Neural progenitor cell (in vitro differentiated cells): Measurements from ENCODE around the gene KSR1. TPM values are rescaled to one million over a fixed set of nuclear protein-coding genes. Genes with fewer than 3 reads are reported as not detected.
"Not testable (repeated sequence)": the region's sequence is repeated elsewhere in the genome, so short reads cannot be mapped to it uniquely, and the experiment has no call there.

Experiments
- DNase-seq: peaks from one replicate; pipeline ENCODE4 v3.0.0-alpha.2; 2016; ENCODE audit warnings: low spot score
- H2AFZ ChIP-seq: fragments of 200-600 bp; sonication (generic); replicated peaks from 2 replicates; pipeline ENCODE4 v1.6.1; 2016; ENCODE audit warnings: antibody characterized with exemption
- H3F3A ChIP-seq: fragments of 200-600 bp; sonication (generic); 2 replicates; pipeline ENCODE4 v1.6.1; 2016; ENCODE audit warnings: antibody characterized with exemption, low read depth
- H3K27ac ChIP-seq: fragments of 200-600 bp; sonication (generic); 2 replicates; pipeline ENCODE4 v1.5.1; 2016; ENCODE audit warnings: mild to moderate bottlenecking
- H3K27me3 ChIP-seq: fragments of 200-600 bp; sonication (generic); 2 replicates; pipeline ENCODE4 v1.6.1; 2016; ENCODE audit warnings: mild to moderate bottlenecking, moderate library complexity
- H3K36me3 ChIP-seq: fragments of 200-600 bp; sonication (generic); 2 replicates; pipeline ENCODE4 v1.5.1; 2016
- H3K4me1 ChIP-seq: fragments of 200-600 bp; sonication (generic); 2 replicates; pipeline ENCODE4 v1.6.1; 2016; ENCODE audit warnings: mixed run types
- H3K4me2 ChIP-seq: fragments of 200-600 bp; sonication (generic); 2 replicates; pipeline ENCODE4 v1.6.1; 2016
- H3K4me3 ChIP-seq: fragments of 200-600 bp; sonication (generic); 2 replicates; pipeline ENCODE4 v1.5.1; 2016
- H3K79me2 ChIP-seq: fragments of 200-600 bp; sonication (generic); 2 replicates; pipeline ENCODE4 v1.6.1; 2016; ENCODE audit warnings: low read depth
- H3K9ac ChIP-seq: fragments of 200-600 bp; sonication (generic); 2 replicates; pipeline ENCODE4 v1.6.1; 2016
- H3K9me3 ChIP-seq: fragments of 200-600 bp; sonication (generic); 2 replicates; pipeline ENCODE4 v1.5.1; 2016; ENCODE audit warnings: low read depth
- H4K20me1 ChIP-seq: fragments of 200-600 bp; sonication (generic); 2 replicates; pipeline ENCODE4 v1.6.1; 2016; ENCODE audit warnings: low read depth
- H3K27ac Mint-ChIP-seq: 3 replicates; pipeline ENCODE4 v1.8.0; 2021; ENCODE audit warnings: mixed read lengths
- H3K27me3 Mint-ChIP-seq: 2 replicates; pipeline ENCODE4 v1.8.0; 2022; ENCODE audit warnings: low read depth, mild to moderate bottlenecking, inconsistent platforms, moderate library complexity, mixed read lengths; ENCODE audit not compliant: insufficient read depth
- H3K36me3 Mint-ChIP-seq: 3 replicates; pipeline ENCODE4 v1.8.0; 2021; ENCODE audit warnings: mixed read lengths
- H3K4me1 Mint-ChIP-seq: 3 replicates; pipeline ENCODE4 v1.8.0; 2021; ENCODE audit warnings: mixed read lengths
- H3K4me3 Mint-ChIP-seq: 3 replicates; pipeline ENCODE4 v1.8.0; 2021; ENCODE audit warnings: mild to moderate bottlenecking, moderate library complexity, mixed read lengths
- H3K9me3 Mint-ChIP-seq: 3 replicates; pipeline ENCODE4 v1.8.0; 2020; ENCODE audit warnings: mixed read lengths
- EZH2 ChIP-seq: fragments of 200-600 bp; sonication (generic); IDR thresholded peaks from 2 replicates; pipeline ENCODE4 v1.6.1; 2017; ENCODE audit warnings: antibody characterized with exemption, mild to moderate bottlenecking, moderate library complexity
- EZH2phosphoT487 ChIP-seq: fragments of 200-600 bp; sonication (generic); IDR thresholded peaks from 2 replicates; pipeline ENCODE4 v1.6.1; 2017; ENCODE audit warnings: antibody characterized with exemption
- total RNA-seq: library from RNA; depleted of rRNA; stranded (reverse); fragments of >200 nt; gene quantifications from 2 replicates; pipeline ENCODE4 v1.2.3, GENCODE V29; 2015; ENCODE audit warnings: low replicate concordance
- TF ChIP-seq, protein P1 (sequence below): fragments of 200-600 bp; sonication (generic); IDR thresholded peaks from 2 replicates; pipeline ENCODE4 v1.5.1; 2017; ENCODE audit warnings: antibody characterized with exemption, mild to moderate bottlenecking

The KSR1 gene
- total RNA-seq, 1 donor from 2014 or later, result 16.4 TPM

DNA sequence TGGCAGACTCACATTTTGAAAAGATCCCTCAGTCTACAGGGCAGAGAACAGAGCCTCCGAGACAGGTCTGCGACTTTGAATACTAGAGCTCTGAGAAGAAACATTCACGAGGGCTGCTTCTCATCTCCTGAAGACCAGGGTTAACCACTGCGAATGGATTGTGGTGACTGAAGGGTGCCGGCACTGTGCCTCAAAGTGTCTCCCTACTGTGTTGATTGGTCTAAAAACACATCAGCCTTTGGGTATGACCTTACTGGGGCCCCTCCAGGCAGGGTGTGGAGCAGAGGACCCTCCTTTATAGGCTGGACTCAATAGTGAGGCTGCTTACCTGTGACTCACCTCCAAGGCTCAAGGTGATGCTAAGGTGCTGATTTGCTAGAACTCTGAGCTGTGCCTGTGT is 172.1 kb downstream of the KSR1 start:
- Mint-ChIP-seq H3K27ac (no peak overlapping the region), H3K4me1 (peaks cover 8% of the 10 kb centered on the region), H3K9me3 (no peaks in the 10 kb centered on the region), H3K36me3 (peaks cover 6% of the 10 kb centered on the region), H3K4me3 (no peak overlapping the region), H3K27me3 (peaks cover 2% of the 10 kb centered on the region)
- Histone ChIP-seq H3K9me3 (no peaks in the 10 kb centered on the region), H3K4me3 (no peak overlapping the region), H3K27ac (no peak overlapping the region), H3K4me2 (no peak overlapping the region), H3K4me1 (no peaks in the 10 kb centered on the region), H3F3A (no peaks in the 10 kb centered on the region), H2AFZ (no peak overlapping the region), H3K36me3 (no peaks in the 10 kb centered on the region), H3K79me2 (no peaks in the 10 kb centered on the region), H3K9ac (no peak overlapping the region), H4K20me1 (no peaks in the 10 kb centered on the region), H3K27me3 (no peaks in the 10 kb centered on the region)
- DNase-seq, result no peak
- TF ChIP-seq EZH2, result no peak
- no peak for TF ChIP-seq EZH2phosphoT487
- TF ChIP-seq, protein P1, sequence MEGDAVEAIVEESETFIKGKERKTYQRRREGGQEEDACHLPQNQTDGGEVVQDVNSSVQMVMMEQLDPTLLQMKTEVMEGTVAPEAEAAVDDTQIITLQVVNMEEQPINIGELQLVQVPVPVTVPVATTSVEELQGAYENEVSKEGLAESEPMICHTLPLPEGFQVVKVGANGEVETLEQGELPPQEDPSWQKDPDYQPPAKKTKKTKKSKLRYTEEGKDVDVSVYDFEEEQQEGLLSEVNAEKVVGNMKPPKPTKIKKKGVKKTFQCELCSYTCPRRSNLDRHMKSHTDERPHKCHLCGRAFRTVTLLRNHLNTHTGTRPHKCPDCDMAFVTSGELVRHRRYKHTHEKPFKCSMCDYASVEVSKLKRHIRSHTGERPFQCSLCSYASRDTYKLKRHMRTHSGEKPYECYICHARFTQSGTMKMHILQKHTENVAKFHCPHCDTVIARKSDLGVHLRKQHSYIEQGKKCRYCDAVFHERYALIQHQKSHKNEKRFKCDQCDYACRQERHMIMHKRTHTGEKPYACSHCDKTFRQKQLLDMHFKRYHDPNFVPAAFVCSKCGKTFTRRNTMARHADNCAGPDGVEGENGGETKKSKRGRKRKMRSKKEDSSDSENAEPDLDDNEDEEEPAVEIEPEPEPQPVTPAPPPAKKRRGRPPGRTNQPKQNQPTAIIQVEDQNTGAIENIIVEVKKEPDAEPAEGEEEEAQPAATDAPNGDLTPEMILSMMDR, result no peak

DNA sequence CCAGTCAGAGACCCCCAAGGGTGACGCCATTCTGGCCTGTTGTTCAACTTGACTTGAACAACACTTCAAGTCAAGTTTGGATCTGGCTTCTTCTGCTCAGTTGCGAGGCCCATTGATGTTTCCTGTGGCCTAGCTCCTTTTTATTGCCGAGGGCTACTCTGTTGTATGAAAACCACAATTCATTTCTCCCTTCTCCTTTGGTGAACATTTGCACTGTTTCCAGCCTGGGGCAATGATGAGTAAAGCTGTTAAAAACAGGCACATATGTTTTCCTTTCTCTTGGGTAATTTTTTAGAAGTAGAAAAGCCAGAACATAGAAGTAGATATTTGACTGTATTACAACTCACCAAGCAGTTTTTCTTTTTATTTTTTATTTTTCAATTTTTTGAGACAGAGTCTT is 173.0 kb downstream of the KSR1 start:
- H3K36me3 Mint-ChIP-seq, H3K4me2 ChIP-seq, H3F3A ChIP-seq, H3K36me3 ChIP-seq, H3K27me3 ChIP-seq, DNase-seq, H3K9ac ChIP-seq, H2AFZ ChIP-seq, H3K9me3 Mint-ChIP-seq, H3K4me1 Mint-ChIP-seq, H3K79me2 ChIP-seq, H3K4me3 Mint-ChIP-seq, H3K9me3 ChIP-seq, H3K4me3 ChIP-seq, H3K27ac Mint-ChIP-seq, H3K27me3 Mint-ChIP-seq, H3K27ac ChIP-seq, H3K4me1 ChIP-seq, H4K20me1 ChIP-seq: not testable (repeated sequence)

DNA sequence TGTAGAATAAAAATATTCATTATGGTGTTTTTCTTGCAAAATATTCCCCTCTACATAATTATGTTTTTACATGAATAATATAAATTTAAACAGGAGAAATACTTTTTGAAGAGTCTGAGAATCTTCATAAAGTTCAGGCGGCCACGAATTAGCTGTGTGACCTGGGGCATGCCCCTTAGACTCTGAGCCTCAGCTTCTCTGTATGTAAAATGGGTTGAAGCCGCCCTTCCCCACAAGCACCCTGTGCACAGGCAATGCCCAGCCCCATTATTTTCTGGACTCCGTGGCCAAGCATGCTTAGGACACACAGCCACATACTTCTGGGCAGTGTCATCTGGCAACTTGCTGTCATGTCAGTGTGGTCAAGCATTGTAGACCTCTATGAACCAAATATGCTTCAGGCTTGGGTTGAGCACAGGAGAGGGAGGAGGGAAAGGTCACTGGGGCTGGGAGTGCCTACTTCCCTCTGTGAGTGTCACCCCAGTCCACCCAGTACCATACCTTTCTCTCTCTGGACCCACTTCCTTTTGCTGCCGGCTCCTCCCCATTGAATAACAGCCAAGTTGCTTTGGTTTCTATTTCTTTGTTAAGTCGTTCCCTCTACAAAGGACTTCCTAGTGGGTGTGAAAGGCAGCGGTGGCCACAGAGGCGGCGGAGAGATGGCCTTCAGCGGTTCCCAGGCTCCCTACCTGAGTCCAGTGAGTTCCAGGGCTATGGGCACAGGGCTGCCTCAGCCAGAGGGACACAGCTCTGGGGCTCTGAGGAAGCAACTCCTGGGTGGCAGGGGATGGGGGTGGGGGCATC is 174.6 kb downstream of the KSR1 start, which contains the start of gene LGALS9:
Gene LGALS9 (plus strand): TSS at position 582 of the 804 bp plus-strand sequence. CDS start 78 bp downstream, at position 660.
- Mint-ChIP-seq H3K36me3 (peaks cover 2% of the 10 kb centered on the region), H3K4me1 (peaks cover 10% of the 10 kb centered on the region), H3K27ac (no peak within 1 kb of the TSS), H3K27me3 (peaks cover 4% of the 10 kb centered on the region), H3K4me3 (peak within 1 kb of the TSS; percentile 58), H3K9me3 (no peaks in the 10 kb centered on the region)
- H2AFZ ChIP-seq, result no peak within 1 kb of the TSS
- no peaks in the 10 kb centered on the region for H3K36me3 ChIP-seq
- no peak within 1 kb of the TSS for H3K9ac ChIP-seq
- TF ChIP-seq EZH2phosphoT487 (no peak), EZH2 (no peak)
- TF ChIP-seq, protein P1, result no peak
- no peaks in the 10 kb centered on the region for H4K20me1 ChIP-seq
- no peak within 1 kb of the TSS for H3K27ac ChIP-seq
- H3K79me2 ChIP-seq, result no peaks in the 10 kb centered on the region
- no peaks in the 10 kb centered on the region for H3F3A ChIP-seq
- no peaks in the 10 kb centered on the region for H3K27me3 ChIP-seq
- H3K4me1 ChIP-seq, result no peaks in the 10 kb centered on the region
- no peak within 1 kb of the TSS for H3K4me2 ChIP-seq
- DNase-seq, result no peak
- no peaks in the 10 kb centered on the region for H3K9me3 ChIP-seq
- H3K4me3 ChIP-seq, result no peak within 1 kb of the TSS

DNA sequence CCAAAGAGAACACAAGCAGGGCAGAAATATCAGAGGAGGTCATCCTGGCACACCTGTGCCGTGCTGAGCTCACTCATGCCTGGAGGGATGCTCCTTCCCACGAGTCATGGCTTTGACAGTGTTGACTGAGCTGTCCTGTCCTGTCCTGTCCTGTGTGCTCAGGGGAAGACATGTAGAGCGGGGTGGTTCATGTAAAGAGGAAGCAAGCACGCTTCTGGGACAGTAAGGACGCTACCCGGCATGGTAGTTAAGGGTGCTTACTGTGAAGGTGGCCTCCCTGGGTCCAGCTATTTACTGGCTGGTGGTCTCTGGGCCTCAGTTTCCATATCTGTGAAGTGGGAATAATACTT is 175.1 kb downstream of the KSR1 start:
- H3K9me3 Mint-ChIP-seq, result no peaks in the 10 kb centered on the region
- H3K36me3 Mint-ChIP-seq, result no peaks in the 10 kb centered on the region
- Histone ChIP-seq H3K9ac (no peak overlapping the region), H3F3A (no peaks in the 10 kb centered on the region), H3K27me3 (no peaks in the 10 kb centered on the region), H3K4me2 (no peak overlapping the region), H3K4me3 (no peak overlapping the region), H3K27ac (no peak overlapping the region), H3K36me3 (no peaks in the 10 kb centered on the region), H2AFZ (no peak overlapping the region), H3K4me1 (no peaks in the 10 kb centered on the region), H4K20me1 (no peaks in the 10 kb centered on the region), H3K79me2 (no peaks in the 10 kb centered on the region), H3K9me3 (no peaks in the 10 kb centered on the region)
- DNase-seq, result no peak
- peaks cover 10% of the 10 kb centered on the region for H3K4me1 Mint-ChIP-seq
- no peak for TF ChIP-seq EZH2phosphoT487
- TF ChIP-seq, protein P1, result no peak
- no peak for TF ChIP-seq EZH2
- H3K27ac Mint-ChIP-seq, result no peak overlapping the region
- peak overlapping the region; percentile 58 for H3K4me3 Mint-ChIP-seq
- peaks cover 4% of the 10 kb centered on the region for H3K27me3 Mint-ChIP-seq
